NCI-H1417 (cell line): ENCODE measurements around the gene PRKG1.

Experiments used
- DNase-seq, 3 experiments: peaks; one replicate each; lab custom pipeline; 2025; lab: John Stamatoyannopoulos, UW

The PRKG1 gene

DNA sequence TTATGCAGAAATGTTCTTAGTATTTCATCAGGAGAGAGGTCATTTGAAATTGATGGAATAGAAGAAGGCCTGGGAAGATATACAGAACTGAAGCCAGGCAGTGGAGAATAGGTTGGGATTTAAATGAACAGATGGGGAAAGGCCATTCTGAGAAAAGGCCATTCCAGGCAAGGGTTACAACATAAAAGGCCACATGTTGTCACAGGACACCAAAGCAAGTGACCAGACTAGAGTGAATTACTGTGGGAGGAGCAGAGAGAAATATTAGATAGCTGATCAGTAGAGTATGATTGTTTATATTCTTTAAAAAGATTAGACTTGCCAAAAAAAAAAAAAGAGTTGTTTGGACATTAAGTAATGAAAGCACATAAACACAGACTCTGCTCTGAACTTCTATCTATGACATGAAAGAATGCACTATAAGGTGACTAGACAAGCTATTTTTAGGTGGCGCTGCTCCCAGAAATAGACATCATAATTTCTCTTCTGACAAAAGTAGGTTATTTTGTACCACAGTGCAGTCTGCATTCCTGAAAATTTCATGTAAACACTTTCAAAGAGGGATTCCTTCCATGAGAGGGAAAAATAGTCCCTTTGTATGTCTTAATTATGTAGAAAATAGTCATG is 1184.6 kb downstream of the PRKG1 start:
- no peak for DNase-seq

DNA sequence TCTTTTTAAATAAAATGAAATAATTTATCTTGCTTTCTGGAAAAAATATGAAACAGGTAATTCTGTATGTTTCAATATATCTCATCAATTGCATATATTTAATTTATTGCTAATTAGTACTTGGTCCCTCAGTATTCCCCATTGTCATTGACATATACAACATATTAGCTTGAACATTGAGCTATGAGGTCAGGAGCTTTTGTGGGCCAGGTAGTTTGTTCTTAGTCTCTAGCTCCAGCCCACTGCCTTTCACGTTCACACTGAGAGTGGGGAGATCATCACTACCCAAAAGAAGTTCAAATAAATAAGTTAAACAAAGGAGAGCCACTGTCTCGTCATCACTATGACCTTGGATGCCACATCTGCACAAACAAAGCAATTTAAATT is 1185.1 kb downstream of the PRKG1 start:
- DNase-seq = no peak

DNA sequence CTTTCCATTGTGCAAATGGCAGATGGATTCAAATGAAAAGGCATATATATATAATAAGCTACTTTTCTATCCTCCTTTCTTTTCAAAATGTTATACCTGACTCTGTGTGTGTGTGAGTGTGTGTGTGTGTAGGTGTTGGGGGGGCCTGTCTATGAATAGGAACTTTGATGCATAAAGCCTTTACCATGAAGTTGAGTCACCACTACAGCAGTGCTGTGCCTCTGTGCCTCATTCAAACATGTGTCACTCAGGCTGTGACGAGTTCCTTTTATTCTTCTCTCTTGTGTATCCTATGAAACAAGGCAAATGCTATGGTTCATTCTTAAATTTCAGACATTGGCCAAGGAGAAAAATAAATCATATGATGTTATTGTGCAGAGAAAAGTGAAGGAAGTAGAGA is 1187.1 kb downstream of the PRKG1 start:
- DNase-seq = no peak

DNA sequence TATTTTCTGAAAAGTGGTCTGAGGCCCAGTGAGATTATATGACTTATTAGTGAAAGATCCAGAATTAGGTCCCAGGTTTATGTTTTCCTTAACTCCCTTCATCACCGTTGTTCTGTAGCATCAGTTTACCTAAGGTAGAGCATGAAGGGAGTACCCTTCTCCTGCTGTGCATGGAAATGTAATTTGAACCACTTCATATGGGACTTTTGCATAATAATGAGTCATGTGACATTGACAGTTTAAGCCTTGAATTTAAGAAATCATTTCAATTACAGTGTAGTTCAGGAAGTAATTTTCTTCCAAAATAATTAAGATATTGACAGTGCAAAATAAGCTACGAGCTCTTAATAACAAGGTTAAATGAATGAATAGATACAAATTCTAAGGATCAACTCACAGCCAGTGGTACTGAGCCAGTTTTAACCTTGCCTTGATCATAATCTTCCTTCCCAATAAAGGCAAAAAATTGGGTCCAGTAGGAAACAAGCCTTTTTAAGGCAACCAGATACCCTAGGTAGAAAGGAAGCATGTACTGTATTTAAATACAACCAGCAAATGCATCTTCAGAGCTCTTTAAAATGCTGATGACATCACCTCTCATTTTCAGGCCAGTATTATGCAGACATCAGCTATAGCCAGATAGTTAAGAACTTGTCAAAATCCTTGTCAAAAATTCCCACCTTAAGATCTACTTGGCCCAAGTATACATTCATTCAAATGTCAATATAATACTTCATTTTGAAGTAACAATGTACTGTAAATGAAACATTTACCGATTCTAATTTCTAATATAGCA is 1191.0 kb downstream of the PRKG1 start:
- DNase-seq = no peak

DNA sequence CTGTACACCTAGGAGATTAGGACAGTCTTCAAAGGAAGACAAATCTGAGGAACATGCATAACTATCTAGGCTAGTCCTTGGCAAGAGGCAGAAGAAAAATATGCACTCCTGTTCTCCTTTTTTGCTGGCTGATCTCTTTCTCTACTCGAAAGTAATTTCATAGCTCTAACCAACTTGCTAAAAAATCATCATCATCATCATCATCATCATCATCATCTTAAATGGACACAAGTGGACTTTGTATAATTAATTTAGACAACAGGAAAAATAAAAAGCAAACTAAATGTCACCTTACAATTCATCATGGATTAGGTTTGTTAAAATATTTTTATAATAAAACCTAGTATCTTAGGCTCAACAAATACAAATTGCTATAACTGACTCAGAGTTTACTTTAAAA is 1192.6 kb downstream of the PRKG1 start:
- DNase-seq = no peak

DNA sequence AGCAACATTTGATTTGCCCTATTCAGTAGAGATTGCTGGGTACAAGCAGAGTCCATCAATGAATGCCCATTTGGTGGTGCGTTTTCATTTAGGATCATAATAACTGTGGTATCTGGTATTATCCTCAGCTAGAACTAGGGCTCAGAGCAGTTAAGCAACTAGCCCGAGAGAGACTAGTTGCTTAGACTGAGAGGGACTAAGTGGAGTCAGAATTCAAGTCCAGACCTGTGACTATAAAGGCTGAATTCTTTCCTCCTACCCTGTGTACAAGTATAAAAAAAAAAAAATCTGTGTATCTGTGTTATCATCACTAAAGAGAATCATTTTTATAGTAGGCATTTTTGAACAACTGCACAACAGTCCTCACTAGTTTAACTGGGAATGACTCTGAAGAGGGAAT is 1194.5 kb downstream of the PRKG1 start:
- no peak for DNase-seq

DNA sequence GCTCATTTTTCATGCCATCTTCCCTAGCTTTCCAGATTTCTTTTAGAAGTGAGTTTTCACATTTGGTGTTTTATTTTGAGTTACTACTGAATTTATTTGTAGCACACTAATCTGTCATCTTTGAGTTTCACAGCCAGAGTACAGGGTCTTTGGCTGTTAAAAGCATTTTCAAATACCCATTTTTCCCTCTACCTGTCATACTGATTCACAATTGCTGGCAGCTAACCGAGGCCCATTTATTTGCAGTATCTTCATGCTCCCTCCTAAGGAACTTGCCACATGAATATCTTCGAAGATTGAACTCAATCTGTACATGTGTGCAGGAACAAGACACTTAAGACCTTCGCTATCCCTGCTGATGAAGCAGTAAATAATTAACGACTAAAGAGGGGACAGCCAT is 1194.9 kb downstream of the PRKG1 start:
- no peak for DNase-seq

DNA sequence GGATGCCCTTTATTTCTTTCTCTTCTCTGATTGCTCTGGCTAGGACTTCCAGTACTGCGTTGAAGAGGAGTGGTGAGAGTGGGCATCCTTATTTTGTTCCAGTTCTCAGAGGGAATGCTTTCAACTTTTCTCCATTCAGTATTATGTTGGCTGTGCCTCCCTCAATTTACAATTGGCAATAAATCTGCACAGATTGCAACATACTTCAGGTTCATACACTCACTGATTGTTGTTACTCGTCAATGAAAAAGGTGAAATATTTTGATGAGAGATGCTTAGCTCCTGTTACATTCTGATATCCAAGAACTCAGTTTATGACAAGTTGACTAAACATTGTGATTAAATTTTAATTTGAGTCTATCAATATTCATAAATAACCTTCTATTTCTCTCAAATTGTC is 1201.9 kb downstream of the PRKG1 start:
- DNase-seq = no peak

DNA sequence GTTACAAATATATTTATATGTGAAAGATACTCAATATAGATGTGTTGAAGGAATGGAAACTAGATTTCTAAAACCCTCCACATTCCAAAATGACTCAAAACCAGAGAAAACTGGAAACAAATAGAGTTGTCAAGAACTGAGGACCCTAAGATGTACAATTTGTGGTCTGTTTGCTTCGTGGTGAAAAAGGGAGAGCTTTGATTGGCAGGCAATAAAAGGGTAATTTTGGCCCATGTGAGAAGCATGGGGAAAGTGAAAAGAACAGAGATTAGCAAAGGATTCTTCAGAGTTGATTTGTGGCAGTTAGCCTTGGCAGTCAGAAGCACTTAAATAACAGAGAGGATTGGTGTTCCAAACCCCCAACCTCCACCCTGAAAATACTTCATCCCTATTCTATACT is 1202.7 kb downstream of the PRKG1 start:
- DNase-seq = no peak

DNA sequence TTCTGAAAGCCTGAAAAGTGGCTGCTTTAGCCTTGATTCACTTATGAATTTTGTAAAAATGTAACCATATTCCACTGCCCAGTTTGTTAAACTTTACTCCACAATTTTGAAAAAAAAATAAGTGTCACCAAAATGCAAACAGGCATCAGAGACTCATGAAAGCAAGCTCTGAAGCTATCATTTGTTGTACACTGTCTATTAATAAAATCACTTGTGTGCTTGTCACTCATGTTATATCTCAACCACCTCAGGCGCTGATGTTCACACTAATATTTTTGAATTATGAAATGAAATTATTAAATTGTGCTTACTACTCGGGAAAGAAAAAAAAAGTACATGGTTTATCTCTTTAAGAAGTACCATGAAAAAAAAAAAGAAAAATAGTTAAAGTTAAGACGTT is 1205.3 kb downstream of the PRKG1 start:
- no peak for DNase-seq

DNA sequence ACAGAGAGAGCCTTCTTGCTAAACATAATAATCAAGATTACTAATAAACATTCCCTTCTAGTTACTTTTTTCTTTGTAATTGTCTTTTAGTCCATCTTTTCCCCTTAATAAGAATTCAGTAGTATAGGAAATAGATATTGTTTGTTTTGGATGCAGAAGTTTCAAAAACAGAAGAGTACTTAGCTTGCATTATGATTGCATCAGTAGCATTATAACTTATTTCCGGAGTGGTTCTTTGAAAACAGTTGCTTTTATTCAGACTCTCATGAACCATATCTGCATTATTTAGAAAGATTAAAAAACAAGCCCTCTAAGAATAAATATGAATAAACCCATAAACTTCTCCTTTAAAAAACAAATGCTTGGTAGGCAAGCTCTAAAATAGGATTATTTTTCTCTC is 1205.8 kb downstream of the PRKG1 start:
- DNase-seq = no peak

DNA sequence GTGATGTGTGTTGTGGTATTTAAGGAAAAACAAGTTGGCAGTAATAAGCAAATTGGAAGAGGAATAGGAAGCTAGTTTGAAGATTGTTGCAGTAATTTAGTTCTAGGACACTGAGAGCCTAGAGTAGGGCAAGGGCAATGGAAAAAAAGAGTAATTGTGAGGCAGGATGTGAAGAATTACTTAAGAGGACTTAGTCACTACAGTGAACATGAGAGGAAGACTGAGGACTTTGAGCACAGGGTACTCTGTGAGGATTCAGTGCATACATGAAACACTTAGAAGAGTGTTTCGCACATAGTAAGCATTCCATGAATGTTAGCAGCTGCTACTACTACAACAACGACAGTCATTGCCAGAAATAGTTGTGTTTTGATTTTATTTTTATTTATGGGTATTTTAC is 1208.9 kb downstream of the PRKG1 start:
- no peak for DNase-seq

DNA sequence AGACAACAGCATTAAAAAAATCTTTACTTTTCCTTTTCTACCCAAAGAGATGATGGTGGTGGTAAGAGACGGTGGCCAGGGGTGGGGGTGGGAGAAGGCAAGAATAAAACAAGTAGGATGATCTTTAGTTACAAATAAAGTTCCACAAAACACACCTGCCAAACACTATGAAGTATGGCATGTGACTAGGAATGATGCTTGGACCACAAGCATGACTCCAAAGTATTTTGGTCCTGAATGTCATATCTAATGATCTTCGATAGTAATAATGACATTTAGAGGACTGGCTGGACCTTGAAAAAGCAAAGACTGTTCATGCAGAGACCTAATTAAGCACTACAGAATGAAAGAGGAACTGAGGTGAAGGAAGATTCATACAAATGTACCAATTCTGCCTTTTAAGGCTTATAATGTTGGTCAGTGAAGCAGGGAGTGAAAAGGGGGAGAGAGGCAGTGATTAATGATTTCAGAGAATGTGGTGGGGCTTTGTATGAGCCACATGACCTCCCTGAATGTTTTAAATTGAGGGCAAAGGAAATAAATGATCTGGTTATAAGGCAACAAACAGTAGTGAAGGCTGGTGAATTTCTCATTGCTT is 1210.2 kb downstream of the PRKG1 start:
- no peak for DNase-seq

DNA sequence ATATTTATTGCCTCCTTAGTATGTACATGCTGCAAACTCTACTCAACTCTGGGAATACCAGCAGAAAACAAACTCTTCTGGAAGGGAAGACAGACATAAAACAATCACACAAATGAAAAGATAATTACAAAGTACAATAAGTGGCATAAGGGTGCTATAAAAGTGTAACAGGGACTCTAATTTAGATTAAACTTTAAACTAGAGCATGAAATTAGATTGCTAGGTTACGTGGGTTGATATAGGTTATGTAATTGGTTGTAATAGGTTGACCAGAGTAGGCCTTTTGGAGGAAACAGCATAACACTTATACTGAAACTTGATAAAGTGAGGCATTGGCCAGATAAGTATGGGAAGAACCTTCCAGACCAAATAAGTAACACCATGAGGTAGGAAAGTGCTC is 1213.6 kb downstream of the PRKG1 start:
- no peak for DNase-seq

DNA sequence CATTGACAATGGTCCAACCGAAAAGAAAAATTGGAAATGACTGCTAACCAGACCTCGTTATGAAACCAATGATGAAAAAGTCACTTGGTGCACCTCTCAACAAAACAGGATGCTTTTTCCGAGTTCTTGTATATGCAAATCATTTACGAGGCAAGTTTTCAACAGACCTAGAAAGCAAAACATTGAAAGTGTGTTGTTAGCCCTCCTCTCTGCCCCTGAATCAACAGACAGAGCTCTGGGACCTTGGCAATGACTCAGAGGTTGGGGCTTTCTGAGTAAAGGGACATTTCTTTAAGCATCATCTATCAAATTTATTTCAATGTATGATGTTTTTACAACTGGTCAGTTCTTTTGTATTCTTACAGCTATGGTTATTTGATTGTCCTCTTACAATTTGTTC is 1223.5 kb downstream of the PRKG1 start:
- no peak for DNase-seq

DNA sequence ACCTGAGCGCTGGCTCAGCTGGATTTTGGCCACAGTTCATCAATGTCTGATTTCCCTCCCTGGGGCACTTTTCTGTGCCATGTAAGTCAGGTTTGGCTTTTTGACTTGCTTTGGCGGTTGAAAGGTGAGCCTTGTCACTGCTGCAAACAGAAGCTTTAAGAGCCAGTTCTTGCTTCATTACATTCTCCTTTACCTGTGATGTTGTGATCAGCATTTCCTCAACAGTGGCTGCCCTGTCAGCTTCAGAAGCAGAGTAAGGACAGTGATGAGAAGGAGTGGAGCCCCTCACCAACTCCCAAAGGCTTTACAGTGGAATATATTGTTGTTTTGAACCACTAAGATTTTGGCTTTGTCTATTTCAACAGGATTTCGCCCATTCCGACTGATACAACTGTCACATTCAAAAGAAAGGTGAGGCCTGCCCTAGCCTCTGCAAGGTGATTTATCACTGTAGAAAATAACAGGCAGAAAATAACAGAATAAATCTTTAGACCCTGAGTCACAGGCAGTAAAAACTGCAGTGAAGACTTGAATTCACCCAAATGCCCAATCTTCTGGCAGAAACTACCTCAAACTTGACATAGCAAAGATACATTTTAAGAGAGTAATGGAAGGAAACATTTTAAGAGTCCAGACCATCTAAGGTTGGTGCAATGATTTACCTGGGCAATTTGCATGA is 1226.5 kb downstream of the PRKG1 start:
- DNase-seq = no peak

DNA sequence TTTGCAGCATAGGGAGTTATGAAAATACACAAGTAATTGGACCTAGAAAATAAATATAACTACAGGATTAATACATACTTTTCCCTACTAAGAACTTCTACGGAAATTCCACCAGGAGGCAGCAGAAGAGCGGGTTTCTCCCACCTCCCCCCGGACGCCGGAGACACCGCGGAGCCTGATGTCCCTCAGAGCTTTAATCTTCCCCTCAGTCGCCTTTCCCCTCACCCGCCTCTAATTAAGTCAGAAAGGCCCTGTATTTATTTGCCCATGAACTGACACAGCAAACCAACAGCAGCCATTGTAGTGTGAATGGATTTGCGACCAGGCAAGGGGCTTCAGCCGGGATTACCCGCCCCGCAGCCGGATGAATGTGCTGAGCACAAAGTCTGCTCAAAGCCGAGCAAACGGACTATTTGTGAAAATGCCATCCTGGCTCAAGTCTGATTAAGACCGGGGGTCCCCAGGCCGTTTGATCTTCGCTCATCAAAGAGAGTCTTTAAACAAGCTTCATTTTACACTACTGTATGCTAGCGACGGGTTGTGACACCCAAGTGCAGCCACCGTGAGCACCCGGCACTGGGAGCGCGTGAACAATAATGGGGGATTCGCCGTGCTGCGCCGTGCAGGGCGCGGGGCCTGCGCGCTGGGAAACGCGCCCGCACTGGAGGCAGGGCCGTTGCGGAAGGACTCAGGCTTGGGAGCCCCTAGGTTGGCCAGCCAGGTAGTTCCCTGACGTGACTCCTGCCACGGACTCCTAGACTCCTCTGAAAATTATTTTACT is 1234.2 kb downstream of the PRKG1 start:
- DNase-seq = peak in 2 of 3 experiments; percentile 63 to 74

DNA sequence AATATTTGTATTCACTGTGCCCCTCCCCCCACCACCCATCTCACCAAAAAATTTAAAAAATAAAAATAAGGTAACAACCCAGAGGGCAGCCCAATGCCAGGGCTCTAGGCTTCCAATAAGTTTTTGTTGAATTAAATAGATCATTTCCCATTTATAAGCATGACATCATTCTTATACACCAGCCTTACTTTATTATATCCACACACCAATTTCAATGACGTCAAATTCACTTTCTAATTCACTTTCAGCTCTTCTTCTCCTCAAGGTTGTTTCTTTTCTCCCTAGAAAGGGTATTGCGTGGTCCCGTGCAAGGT is 1238.6 kb downstream of the PRKG1 start:
- no peak for DNase-seq

DNA sequence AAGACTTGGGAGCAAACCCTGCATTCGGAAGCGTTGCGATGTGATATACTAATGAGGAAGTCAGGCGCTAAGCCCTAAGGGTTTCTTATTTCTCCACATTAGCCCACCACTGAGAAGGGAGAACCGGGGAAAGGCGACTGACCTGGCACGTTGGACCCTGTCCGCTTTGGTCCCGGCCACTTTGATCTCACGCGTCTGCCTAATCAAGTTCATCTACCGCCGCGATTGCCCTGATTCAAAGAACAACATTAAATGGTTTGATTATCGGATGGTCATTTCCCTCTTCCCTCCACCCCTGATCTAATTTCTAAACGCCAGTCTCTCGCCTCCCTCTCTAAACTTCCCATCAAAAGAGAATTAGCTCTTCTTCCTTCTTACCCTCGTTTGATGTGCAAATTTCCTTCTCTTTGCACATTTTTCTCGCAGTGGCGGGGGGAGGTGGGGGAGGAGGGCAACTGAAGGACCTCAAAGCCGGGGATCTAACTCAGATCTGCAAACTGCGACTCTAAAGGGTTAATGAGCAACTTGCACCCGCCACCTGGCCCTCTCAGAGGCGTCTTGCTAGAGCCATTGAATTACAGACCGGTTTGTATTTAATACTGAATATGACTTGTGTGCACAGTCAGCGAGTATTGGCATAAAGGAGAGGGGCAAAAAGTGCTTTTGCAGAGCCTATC is 1239.1 kb downstream of the PRKG1 start:
- peak in 1 of 3 experiments; percentile 13 for DNase-seq

DNA sequence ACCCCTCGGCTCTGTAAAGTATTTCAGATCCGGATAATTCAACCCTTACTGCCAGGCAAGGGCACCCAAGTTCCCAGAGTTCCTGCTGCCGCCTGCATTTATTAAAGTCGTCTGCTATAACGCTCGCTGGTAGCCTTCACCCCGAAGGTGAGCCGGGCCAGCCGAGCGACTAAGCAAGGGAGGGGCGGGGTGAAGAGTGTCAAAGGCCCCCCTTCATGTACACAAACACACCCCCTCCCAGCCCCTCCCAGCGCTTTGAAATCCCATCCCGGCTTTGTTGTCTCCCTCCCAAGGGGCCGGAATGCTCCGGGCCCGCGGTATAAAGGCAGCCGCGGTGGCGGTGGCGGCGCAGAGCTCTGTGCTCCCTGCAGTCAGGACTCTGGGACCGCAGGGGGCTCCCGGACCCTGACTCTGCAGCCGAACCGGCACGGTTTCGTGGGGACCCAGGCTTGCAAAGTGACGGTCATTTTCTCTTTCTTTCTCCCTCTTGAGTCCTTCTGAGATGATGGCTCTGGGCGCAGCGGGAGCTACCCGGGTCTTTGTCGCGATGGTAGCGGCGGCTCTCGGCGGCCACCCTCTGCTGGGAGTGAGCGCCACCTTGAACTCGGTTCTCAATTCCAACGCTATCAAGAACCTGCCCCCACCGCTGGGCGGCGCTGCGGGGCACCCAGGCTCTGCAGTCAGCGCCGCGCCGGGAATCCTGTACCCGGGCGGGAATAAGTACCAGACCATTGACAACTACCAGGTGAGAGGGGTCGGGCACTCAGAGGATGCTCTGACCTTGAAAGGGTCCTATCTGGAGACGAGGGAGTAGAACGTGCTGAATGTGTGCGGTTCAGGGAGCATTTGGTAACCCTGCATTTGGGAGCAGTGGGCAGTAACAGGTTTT is 1239.9 kb downstream of the PRKG1 start, which contains the start of gene DKK1:
TSS of gene DKK1 (plus strand) at position 349 of the 889 bp plus-strand sequence. CDS start at position 503, 154 bp downstream.
- peak in 2 of 3 experiments; percentile 11 to 13 for DNase-seq
